Activated CD4-positive, alpha-beta T cell treated with anti-CD3 and anti-CD28 coated beads, Interleukin-2, amount 50 U/mL, for 1 hour (primary cell): ENCODE results near the gene PCDHGB3.
A peak's percentile ranks its signal among the peaks of the same experiment; 100 is the strongest.
"Not testable (repeated sequence)": the region's sequence is repeated elsewhere in the genome, so short reads cannot be mapped to it uniquely, and the experiment has no call there.

ENCODE experiments used
- DNase-seq: peaks from one replicate; pipeline ENCODE4 v3.0.0-alpha.2; 2020

PCDHGB3 gene

DNA sequence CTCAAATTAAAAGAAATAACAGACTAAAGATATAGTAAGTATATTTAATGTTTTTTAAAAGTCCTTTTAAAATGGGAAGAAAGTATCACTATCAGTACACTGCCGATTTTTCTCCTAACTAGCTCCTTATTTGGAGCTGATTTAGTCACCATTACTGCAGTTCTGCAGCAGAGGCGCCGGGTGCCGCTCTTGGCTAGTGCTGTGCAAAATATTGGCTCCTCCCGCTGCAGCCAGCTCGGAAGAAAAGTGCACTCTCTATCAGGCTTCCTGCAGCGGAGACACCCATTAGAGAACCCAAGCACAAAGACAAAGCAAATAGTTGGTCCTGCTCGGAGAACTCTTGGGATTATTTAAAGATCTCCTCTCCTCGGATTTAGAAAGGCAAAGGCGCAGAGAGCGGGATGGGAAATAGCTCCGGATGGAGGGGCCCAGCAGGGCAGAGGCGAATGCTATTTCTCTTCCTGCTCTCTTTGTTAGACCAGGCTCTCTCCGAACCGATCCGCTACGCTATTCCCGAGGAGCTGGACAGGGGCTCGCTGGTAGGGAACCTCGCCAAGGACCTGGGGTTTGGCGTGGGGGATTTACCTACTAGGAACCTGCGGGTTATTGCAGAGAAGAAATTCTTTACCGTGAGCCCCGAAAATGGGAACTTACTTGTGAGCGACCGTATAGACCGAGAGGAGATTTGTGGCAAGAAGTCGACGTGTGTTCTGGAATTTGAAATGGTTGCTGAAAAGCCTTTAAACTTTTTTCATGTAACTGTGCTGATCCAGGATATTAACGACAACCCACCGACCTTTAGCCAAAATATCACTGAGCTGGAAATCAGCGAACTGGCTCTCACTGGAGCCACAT, at the start of gene PCDHGB3:
PCDHGB3 (plus strand) TSS at position 249 of the 855 bp plus-strand sequence; CDS start at position 402, 153 bp downstream.
- DNase-seq: peak; percentile 36

DNA sequence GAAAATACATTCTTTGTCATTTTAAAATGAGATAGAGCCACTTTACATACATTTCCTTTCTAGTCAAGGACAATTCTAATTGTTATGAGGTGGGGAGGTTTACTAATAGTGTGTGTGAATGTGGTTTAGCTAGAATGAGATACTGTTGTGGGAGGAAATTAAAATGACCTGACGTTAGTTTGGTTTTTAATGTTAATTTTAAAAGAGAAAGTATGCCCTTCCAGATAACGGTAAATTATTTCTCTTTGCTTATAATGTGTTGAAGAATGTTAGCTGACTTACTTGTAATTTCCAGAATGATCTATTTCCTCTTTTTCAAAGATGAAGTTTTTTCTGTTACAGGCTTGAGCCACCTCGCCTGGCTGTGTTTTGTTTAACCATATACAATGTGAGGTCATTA, 47.8 kb upstream of the PCDHGB3 start:
- DNase-seq: no peak

DNA sequence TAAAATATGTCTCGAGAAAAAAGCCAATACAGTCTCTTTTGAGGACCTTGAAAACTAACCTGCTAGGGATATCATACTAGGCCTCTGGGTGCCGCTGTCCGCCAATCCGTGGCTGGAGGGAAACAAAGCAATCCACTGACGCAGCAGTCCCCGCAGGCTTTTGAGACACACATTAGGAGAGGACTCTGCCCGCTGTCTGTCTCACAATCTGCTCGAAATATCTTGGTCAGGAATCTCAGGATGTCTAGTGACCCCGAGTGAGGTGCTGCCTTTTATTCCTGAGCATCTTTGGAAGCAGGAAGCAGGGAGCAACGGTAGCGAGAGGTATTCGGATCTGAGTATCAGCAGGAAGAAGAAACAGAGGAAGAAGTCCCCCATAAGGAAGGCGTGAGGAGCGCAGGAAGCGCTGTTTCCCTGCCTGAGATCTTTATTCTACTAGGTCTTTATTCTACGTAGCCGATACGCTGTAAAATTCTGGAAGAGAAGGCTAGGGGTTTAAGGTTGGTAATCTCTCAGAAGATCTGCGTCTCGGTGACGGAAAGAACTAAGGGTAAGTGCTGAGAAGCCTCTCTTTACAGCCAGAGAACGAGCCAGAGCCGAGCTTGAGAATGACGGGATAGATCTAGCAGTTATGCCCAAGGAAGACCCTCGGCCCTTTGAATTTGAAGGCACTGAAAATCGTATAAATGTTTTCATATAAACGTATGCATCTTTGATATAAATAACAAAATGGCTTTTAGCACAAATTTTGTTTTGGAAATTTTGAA, 43.8 kb upstream of the PCDHGB3 start:
- peak; percentile 68 for DNase-seq

DNA sequence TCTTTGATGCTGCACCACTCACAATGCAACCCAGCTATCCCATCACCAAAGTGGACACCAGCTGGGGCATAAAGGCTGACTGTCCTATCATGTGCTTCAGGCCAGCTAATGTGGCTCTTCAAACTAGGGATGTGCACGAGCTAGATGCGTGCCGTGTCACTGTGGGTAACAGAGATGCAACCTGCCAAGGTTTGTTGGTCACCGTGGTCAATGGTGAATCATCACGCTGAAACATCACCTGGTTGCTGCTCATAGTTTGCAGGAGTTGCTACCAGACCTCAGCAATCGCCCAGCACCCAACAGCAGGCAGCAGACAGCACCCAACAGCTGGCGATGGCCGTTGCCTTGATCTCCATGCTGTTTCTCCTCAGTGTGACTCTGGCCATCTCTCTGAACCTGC, 41.8 kb upstream of the PCDHGB3 start:
- DNase-seq: no peak

DNA sequence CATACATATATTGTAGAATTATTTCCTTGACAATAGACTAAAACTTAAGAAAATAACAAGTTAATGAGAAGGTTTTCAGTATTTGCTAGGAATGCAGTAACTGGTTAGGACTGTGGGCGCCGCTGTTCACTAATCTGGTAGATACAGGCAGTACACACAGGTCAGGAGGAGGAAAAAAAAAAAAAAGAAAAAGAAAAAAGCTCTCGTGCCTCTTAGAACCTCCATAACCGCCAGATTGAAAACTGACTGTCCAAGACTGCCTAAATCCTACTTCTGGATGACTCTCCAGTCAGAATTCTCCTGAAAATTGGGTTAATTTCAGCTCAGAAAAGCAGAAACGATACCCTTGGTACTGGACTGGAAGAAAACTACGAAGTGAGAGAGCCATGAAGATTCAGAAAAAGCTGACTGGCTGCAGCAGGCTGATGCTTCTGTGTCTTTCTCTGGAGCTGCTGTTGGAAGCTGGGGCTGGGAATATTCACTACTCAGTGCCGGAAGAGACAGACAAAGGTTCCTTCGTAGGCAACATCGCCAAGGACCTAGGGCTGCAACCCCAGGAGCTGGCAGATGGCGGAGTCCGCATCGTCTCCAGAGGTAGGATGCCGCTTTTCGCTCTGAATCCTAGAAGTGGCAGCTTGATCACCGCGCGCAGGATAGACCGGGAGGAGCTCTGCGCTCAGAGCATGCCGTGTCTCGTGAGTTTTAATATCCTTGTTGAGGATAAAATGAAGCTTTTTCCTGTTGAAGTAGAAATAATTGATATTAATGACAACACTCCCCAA, 39.6 kb upstream of the PCDHGB3 start, which contains the start of gene PCDHGA1:
PCDHGA1 (plus strand) TSS at position 216 of the 782 bp plus-strand sequence.
- peak; percentile 23 for DNase-seq

DNA sequence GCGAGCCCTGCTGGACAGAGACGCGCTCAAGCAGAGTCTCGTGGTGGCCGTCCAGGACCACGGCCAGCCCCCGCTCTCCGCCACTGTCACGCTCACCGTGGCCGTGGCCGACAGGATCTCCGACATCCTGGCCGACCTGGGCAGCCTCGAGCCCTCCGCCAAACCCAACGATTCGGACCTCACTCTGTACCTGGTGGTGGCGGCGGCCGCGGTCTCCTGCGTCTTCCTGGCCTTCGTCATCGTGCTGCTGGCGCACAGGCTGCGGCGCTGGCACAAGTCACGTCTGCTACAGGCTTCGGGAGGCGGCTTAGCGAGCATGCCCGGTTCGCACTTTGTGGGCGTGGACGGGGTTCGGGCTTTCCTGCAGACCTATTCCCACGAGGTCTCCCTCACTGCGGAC, 37.5 kb upstream of the PCDHGB3 start:
- not testable (repeated sequence) for DNase-seq

DNA sequence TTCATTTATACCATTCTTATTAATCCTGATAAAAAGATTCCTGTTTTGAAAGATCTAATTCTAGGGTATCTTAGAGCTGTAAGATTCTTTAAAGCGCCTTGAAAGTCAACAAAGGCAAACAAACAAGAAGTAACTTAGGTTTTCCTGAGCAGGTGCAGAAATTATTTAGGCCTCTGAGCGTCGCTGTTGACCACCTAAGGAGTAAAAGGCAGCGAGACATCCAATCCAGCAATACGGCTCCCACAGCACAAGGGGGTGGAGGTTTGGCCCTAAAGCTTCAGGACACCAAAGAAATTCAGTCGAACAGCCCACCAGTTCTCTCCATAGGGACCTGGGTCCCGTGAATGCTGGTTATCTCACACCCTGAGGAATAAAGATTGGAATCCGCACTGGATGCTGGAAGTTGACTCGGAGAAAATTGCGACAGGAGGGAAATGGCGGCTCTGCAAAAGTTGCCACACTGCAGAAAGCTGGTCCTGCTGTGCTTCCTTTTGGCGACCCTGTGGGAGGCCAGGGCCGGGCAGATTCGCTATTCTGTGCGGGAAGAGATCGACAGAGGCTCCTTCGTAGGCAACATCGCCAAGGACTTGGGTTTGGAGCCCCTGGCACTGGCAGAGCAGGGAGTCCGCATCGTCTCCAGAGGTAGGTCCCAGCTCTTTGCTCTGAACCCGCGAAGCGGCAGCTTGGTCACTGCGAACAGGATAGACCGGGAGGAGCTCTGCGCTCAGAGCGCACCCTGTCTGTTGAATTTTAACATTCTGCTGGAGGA, 31.3 kb upstream of the PCDHGB3 start, which contains the start of gene PCDHGA2:
PCDHGA2 (plus strand) TSS at position 223 of the 769 bp plus-strand sequence.
- no peak for DNase-seq

DNA sequence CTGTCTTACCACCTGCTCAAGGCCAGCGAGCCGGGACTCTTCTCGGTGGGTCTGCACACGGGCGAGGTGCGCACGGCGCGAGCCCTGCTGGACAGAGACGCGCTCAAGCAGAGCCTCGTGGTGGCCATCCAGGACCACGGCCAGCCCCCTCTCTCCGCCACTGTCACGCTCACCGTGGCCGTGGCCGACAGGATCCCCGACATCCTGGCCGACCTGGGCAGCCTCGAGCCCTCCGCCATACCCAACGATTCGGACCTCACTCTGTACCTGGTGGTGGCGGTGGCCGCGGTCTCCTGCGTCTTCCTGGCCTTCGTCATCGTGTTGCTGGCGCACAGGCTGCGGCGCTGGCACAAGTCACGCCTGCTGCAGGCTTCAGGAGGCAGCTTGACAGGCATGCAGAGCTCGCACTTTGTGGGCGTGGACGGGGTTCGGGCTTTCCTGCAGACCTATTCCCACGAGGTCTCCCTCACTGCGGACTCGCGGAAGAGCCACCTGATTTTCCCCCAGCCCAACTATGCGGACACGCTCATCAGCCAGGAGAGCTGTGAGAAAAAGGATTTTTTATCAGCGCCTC, 29.2 kb upstream of the PCDHGB3 start:
- not testable (repeated sequence) for DNase-seq

DNA sequence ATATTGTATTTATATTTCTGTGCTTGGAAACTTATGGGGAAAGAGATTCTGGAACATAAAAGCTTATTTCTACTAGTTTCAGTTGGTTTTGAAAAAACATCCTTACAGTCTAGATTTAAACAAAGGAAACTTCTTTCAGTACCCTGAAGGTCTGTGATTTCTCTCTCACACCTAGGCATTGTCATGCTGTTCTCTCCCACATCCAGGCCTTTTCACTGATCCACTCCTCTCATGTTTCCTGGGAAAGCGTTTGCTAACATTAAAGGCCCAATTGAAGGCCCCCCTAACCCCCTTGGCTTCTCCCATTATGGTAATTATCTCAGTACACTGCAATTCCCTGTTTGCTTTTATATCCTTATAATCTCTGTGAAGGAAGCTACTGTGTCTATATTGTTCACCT, 27.3 kb upstream of the PCDHGB3 start:
- no peak for DNase-seq

DNA sequence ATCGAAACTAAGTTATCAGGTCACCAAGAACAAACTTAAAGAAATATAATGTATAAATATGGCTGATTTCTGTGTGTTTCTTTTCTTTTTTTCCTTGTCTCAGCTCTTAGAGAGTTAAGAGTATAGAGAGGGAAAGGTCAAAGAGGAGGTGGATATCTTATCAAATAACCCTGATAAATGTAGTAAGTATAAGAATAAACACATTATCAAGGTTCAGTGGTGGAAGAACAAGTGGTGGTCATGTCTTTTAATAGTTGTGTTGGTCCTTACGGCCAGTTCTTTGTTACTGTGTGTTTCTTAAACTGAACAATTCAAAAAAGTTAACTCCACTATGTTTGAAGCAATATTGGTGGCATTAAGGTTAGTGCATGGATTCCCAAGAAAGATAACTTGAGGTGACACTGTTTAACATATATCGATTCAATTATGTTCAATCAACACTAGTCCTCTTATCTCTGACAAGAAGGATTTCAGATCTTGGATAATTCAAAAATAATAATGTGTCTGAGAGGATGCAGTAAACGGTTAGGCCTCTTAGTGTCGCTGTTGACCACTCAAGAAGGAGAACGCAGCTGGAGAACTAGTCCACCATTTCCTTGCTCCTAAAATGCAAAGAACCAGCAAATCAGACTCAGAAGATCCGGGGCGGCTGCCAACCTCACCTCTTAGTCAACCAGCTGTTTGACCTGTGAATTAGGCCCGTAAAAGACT, 26.6 kb upstream of the PCDHGB3 start, which contains the start of gene PCDHGA3:
PCDHGA3 (plus strand) TSS at position 588 of the 711 bp plus-strand sequence. CDS start 205 bp downstream, outside the sequence.
- DNase-seq: no peak

DNA sequence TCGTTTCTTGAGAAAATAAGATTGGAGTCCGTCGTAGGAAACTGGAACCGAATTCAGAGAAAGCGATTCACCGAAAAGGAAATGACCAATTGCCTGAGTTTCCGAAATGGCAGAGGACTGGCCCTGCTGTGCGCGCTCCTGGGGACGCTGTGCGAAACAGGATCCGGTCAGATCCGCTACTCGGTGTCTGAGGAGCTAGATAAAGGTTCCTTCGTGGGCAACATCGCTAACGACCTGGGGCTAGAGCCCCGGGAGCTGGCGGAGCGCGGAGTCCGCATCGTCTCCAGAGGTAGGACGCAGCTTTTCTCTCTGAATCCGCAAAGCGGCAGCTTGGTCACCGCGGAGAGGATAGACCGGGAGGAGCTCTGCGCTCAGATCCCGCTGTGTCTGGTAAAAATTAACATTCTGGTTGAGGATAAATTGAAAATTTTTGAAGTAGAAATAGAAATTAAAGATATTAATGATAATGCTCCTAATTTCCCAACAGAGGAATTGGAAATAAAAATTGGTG, 26.0 kb upstream of the PCDHGB3 start:
- DNase-seq: no peak

DNA sequence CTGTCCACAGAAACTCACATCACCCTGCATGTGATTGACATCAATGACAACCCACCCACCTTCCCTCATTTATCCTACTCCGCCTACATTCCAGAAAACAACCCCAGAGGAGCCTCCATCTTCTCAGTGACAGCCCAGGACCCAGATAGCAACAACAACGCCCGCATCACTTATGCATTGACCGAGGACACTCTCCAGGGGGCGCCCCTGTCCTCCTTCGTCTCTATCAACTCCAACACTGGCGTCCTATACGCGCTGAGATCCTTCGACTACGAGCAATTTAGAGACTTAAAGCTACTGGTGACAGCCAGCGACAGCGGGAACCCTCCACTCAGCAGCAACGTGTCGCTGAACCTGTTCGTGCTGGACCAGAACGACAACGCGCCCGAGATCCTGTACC, 24.7 kb upstream of the PCDHGB3 start:
- DNase-seq: no peak

DNA sequence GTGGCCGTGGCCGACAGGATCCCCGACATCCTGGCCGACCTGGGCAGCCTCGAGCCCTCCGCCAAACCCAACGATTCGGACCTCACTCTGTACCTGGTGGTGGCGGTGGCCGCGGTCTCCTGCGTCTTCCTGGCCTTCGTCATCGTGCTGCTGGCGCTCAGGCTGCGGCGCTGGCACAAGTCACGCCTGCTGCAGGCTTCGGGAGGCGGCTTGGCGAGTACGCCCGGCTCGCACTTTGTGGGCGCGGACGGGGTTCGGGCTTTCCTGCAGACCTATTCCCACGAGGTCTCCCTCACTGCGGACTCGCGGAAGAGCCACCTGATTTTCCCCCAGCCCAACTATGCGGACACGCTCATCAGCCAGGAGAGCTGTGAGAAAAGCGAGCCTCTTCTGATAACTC, 24.0 kb upstream of the PCDHGB3 start:
- not testable (repeated sequence) for DNase-seq

DNA sequence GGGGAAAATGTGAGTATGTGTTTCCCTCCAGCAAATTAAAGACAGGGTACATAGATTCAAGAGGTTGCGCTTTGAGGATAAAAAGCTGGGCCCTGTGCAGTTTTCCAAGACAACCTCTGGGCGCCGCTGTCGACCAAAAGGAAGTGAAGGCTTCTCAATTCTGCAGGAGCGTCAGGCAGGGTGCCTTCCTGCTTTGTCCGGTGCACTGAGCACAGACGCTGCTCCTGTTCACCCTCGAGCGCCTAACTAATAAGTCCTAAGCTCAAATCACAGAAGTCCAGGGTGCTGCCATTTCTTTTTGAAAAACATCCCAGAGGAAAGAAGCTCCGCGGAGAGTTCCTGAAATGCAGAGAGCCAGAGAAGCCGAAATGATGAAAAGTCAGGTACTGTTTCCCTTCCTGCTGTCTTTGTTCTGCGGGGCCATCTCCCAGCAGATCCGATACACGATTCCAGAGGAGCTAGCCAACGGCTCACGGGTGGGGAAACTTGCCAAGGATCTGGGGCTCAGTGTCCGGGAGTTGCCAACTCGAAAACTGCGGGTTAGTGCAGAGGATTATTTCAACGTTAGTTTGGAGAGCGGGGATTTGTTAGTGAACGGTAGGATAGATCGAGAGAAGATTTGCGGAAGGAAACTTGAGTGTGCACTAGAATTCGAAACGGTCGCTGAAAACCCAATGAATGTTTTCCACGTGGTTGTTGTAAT, 20.0 kb upstream of the PCDHGB3 start, which contains the start of gene PCDHGB1:
PCDHGB1 (plus strand) TSS at position 183 of the 703 bp plus-strand sequence; CDS start at position 345, 162 bp downstream.
- DNase-seq: peak; percentile 24

DNA sequence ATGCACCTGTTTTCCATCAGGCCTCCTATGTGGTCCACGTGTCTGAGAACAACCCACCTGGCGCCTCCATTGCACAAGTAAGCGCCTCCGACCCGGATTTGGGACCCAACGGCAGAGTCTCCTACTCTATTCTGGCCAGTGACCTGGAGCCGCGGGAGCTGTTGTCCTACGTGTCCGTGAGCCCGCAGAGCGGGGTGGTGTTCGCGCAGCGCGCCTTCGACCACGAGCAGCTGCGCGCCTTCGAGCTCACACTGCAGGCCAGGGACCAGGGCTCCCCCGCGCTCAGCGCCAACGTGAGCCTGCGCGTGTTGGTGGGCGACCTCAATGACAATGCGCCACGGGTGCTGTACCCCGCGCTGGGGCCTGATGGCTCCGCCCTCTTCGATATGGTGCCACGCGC, 18.5 kb upstream of the PCDHGB3 start:
- no peak for DNase-seq

DNA sequence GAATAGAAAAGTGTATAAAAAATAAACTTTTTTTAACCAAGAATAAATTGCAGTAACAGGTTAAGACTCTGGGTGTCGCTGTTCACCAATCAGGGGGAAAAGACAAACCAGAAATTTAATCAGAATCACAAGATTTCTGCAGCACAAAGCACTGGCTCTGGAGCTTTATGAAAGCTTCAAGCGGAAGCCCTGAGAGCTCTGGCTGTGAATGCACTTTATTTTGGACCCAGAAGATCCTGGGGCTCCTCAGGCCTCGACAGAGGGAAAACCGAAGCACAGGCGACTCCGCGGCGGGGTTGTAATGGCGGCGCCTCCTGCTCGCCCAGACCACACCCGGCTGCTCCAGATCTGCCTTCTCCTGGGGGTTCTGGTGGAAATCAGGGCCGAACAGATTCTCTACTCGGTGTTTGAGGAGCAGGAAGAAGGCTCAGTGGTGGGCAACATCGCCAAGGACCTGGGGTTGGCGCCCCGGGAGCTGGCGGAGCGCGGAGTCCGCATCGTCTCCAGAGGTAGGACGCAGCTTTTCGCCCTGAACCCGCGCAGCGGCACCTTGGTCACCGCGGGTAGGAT, 15.1 kb upstream of the PCDHGB3 start, which contains the start of gene PCDHGA4:
PCDHGA4 (plus strand) TSS at position 122 of the 570 bp plus-strand sequence; CDS start at position 209, 87 bp downstream.
- no peak for DNase-seq

DNA sequence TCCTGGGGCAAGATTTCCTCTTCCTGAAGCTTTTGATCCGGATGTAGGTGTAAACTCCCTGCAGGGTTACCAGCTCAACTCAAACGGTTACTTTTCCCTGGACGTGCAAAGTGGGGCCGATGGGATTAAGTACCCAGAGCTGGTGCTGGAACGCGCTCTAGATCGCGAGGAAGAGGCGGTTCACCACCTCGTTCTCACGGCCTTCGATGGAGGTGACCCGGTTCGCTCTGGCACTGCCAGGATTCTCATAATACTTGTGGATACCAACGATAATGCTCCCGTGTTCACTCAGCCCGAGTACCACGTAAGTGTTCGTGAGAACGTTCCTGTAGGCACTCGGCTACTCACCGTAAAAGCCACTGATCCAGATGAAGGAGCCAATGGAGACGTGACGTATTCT, 14.4 kb upstream of the PCDHGB3 start:
- DNase-seq: no peak

DNA sequence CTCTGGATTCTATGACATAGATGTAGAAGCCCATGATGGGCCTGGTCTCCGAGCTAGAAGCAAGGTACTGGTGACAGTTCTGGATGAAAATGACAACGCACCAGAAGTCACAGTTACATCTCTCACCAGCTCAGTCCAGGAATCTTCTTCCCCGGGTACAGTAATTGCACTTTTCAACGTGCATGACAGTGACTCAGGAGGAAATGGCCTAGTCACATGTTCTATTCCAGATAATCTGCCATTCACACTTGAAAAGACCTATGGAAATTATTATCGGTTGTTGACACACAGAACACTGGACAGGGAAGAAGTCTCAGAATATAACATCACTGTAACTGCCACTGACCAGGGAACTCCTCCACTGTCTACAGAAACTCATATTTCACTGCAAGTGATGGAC, 13.9 kb upstream of the PCDHGB3 start:
- DNase-seq: no peak

DNA sequence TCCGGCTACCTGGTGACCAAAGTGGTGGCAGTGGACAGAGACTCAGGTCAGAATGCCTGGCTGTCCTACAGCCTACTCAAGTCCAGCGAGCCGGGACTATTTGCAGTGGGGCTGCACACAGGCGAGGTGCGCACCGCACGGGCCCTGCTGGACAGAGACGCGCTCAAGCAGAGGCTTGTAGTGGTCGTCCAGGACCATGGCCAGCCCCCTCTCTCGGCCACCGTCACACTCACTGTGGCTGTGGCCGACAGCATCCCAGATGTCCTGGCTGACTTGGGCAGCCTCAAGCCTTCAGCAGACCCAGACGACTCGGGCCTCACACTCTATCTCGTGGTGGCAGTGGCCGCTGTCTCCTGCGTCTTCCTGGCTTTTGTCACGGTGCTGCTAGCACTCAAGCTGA, 13.1 kb upstream of the PCDHGB3 start:
- DNase-seq: no peak
